ENCODE measurements around the gene TPK1.

DNA sequence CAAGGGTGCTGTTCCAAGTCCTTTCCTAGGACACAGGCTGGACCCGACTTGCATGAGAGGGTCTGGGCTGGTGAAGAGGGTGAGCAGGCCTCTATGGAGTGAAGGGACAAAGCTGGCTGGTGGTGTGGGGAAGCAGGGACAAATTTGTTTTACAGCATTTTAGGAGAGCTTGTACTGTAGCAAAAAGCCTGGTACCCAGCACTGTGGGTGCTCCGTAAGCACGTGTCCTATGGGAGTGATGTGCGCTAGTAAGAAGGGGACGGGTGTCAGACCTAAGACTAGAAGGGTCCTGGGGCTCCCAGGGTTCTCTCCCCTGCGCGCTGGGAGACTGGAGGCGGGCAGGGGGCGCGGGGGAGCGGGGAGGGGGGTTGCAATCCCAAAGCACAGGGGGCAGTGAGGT is 432.8 kb downstream of the TPK1 start:
- TF ChIP-seq, protein P1, sequence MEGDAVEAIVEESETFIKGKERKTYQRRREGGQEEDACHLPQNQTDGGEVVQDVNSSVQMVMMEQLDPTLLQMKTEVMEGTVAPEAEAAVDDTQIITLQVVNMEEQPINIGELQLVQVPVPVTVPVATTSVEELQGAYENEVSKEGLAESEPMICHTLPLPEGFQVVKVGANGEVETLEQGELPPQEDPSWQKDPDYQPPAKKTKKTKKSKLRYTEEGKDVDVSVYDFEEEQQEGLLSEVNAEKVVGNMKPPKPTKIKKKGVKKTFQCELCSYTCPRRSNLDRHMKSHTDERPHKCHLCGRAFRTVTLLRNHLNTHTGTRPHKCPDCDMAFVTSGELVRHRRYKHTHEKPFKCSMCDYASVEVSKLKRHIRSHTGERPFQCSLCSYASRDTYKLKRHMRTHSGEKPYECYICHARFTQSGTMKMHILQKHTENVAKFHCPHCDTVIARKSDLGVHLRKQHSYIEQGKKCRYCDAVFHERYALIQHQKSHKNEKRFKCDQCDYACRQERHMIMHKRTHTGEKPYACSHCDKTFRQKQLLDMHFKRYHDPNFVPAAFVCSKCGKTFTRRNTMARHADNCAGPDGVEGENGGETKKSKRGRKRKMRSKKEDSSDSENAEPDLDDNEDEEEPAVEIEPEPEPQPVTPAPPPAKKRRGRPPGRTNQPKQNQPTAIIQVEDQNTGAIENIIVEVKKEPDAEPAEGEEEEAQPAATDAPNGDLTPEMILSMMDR (IDR thresholded peaks at IDR 0.05; ENCODE audit: low read length): no peak
- no peak for TF ChIP-seq EZH2 (IDR thresholded peaks at IDR 0.05; ENCODE audit: borderline replicate concordance, low read length)

Data from OCI-LY1 (cell line).